Mesodermal cell (in vitro differentiated cells): ENCODE data around the gene PRPSAP1.

Experiments
- H3K27ac ChIP-seq: 2 replicates; pipeline ENCODE4 v1.7.0; 2013; ENCODE audit warnings: mild to moderate bottlenecking, low read depth, low read length, moderate library complexity; ENCODE audit not compliant: severe bottlenecking
- H3K36me3 ChIP-seq: 2 replicates; pipeline ENCODE4 v1.7.1; 2013; ENCODE audit warnings: mild to moderate bottlenecking, low read length, moderate library complexity; ENCODE audit not compliant: control insufficient read depth, insufficient read depth
- H3K4me1 ChIP-seq: one replicate; pipeline ENCODE4 v1.7.1; 2013; ENCODE audit warnings: mild to moderate bottlenecking, low read length; ENCODE audit not compliant: insufficient read depth, control insufficient read depth, poor library complexity, severe bottlenecking
- H3K4me3 ChIP-seq: 2 replicates; pipeline ENCODE4 v1.7.0; 2013; ENCODE audit warnings: low read length, control low read depth, mild to moderate bottlenecking; ENCODE audit not compliant: insufficient read depth, poor library complexity, severe bottlenecking; ENCODE audit errors: extremely low read depth
- H3K9me3 ChIP-seq: 2 replicates; pipeline ENCODE4 v1.7.1; 2013; ENCODE audit warnings: mild to moderate bottlenecking, low read length, moderate library complexity; ENCODE audit not compliant: control insufficient read depth
- WGBS, 2 experiments: methylation state at CpG; one replicate each; pipeline ENCODE4 v1.1.5; 2013; ENCODE audit warnings: missing lambda C conversion rate in 2 of 2; ENCODE audit not compliant: insufficient coverage in 2 of 2; 5-methylcytosine and 5-hydroxymethylcytosine counted together

PRPSAP1 gene

DNA sequence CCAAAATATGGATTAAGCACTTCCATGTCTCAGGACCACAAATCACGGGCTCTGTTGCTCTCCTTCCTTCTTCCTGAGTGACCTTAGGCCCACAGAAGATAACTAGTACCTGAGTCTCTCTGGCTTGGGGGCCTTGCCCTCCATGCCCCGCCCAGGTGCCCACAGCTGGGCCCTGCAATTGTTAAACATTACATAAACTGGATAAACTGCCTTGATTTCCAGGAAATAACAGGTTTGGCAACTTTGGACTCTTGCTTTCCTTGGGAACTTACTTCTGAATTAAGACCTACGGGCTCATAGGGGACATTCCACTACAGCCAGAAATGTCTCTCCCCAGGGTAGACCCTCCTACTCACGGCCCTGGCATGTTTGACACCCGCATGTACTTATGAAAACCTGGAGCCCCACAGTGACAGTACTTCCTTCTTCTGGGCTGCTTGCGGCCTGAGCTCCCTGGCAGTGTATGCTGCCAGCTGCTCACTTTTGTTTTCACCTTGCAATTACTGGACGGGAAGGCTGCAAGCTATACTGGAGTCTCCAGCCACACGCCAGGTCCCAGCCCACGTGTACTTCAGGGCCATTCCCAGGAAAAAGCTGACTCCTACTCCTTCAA is 90.9 kb downstream of the PRPSAP1 start:
- Histone ChIP-seq H3K4me1 (peaks cover 22% of the 10 kb centered on the region), H3K9me3 (no peaks in the 10 kb centered on the region), H3K27ac (no peak overlapping the region), H3K4me3 (no peak overlapping the region), H3K36me3 (peaks cover 14% of the 10 kb centered on the region)
- 85 to 87% methylated on average over 9 of the region's 9 CpGs for WGBS, 2 experiments

DNA sequence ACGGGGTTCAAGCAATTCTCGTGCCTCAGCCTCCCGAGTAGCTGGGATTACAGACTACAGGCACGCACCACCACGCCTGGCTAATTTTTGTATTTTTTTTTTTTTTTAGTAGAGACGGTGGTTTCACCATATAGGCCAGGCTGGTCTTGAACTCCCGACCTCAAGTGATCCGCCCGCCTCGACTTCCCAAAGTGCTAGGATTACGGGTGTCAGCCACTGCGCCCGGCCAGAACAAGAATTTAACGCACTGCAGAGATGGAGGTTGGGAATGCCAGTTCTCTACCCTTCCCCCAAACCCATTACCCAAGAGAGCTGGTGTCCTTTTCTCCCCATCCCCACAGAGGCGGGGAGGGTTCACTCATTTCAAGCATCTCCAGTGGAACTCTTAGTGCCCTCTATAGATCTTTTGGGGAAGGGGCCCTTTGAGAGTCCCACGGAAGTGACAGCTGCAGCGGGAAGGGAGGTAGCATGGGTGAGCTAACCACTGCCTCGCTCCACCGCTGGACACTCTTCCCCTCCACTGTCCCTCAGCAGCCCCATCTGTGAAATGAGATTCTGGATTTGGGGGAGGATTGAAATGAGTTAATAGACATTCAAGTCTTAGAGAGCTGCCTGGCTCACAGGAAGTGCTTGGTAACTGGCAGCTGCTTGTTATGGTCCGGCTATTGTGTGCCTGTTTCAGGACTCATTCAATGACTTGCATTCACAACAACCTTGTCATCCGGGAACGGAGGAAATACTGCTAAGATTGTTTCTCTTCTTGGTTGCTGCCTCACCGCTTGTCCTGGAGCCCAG is 92.1 kb downstream of the PRPSAP1 start:
- WGBS, 2 experiments: 80 to 91% methylated on average over 11 to 15 of the region's 23 CpGs
- Histone ChIP-seq H3K36me3 (peaks cover 2% of the 10 kb centered on the region), H3K4me1 (peaks cover 10% of the 10 kb centered on the region), H3K9me3 (no peaks in the 10 kb centered on the region), H3K27ac (peak overlapping the region; percentile 57), H3K4me3 (no peak overlapping the region)

DNA sequence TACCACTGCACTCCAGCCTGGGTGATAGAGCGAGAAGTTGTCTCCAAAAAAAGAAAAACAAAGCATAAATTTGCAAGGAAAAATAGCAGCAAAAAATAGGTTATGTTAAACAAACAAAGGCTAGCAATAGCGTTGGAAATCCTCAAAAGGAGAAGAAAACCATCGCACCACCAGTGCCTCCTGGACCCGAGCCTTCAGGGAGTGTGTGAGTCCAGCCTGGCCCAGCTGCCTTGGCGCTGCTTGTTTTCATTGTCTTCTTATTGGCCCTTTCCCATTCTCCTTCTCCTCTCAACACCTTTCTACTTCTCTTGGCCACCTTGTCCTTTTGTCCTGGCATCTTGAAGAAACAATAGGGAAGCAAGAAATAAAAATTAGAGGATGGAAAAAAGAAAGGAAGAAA is 93.0 kb downstream of the PRPSAP1 start:
- Histone ChIP-seq H3K27ac (no peak overlapping the region), H3K9me3 (no peaks in the 10 kb centered on the region), H3K4me1 (peaks cover 9% of the 10 kb centered on the region), H3K36me3 (no peaks in the 10 kb centered on the region), H3K4me3 (no peak overlapping the region)
- WGBS, 2 experiments: 77 to 81% methylated on average over 2 to 5 of the region's 5 CpGs

DNA sequence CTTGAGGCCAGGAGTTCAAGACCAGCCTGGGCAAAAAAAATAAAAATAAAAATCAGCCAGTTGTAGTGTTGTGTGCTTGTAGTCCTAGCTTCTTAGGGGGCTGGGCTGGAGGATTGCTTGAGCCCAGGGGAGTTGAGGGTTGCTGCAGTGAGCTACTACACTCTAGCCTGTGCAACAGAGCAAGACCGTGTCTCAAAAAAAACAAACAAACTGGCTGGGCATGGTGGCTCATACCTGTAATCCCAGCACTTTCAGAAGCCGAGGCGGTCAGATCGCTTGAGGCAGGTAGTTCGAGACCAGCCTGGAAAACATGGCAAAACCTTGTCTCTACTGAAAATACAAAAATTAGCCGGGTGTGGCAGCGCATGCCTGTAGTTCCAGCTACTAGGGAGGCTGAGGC is 93.5 kb downstream of the PRPSAP1 start:
- Histone ChIP-seq H3K27ac (no peak overlapping the region), H3K4me1 (peaks cover 9% of the 10 kb centered on the region), H3K4me3 (no peak overlapping the region), H3K36me3 (no peaks in the 10 kb centered on the region), H3K9me3 (no peaks in the 10 kb centered on the region)
- WGBS, 2 experiments: 93 to 96% methylated on average over 7 of the region's 7 CpGs
